ENCODE data around the gene DSCAML1.

The DSCAML1 gene

DNA sequence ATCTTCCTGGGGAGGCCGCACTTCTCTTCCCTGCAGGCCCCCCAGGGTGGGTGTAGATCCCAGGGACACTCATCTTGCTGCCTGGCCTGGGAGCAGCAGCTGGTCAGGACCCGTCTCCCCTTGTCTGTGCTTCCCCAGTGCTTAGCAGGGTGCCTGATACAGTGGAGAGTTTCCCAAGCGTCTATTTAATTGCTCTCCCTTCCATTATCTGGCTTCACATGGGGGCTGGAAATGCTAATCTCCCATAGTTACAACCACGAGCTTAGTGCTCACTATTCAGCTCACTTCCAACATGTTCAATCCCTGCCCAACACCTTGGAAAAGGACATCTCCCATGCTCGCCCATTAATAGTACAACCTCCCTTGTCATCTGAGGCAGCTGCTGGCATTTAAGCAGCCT, 100.5 kb downstream of the DSCAML1 start:
- Mint-ChIP-seq H3K4me1 (no peaks in the 10 kb centered on the region), H3K36me3 (no peaks in the 10 kb centered on the region), H3K27ac (no peak overlapping the region), H3K9me3 (no peaks in the 10 kb centered on the region), H3K27me3 (peaks cover 2% of the 10 kb centered on the region), H3K4me3 (no peak overlapping the region)

GRCh38 chr11:117693344-117693743, 103.7 kb downstream of the DSCAML1 start:
- Mint-ChIP-seq H3K9me3 (no peaks in the 10 kb centered on the region), H3K36me3 (no peaks in the 10 kb centered on the region), H3K4me3 (no peak overlapping the region), H3K27me3 (no peaks in the 10 kb centered on the region), H3K27ac (no peak overlapping the region), H3K4me1 (no peaks in the 10 kb centered on the region)

GRCh38 chr11:117691516-117691915, 105.5 kb downstream of the DSCAML1 start:
- Mint-ChIP-seq H3K27me3 (no peaks in the 10 kb centered on the region), H3K9me3 (no peaks in the 10 kb centered on the region), H3K27ac (no peak overlapping the region), H3K36me3 (no peaks in the 10 kb centered on the region), H3K4me3 (no peak overlapping the region), H3K4me1 (no peaks in the 10 kb centered on the region)

DNA sequence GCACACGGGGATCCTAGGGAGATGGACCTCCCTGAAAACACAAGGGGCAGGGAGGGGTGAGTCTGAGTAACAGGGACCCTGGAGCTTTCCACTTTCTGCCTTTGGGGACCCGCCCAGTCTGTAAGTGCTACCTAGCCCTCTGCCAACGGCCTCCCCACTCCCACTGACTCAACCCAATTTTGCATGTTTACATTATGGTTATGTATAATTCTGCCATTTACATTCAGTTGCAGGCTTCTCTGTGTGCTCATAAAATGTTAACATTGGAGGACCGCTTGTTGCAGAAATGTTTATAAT, 105.8 kb downstream of the DSCAML1 start:
- Mint-ChIP-seq H3K4me3 (no peak overlapping the region), H3K27me3 (no peaks in the 10 kb centered on the region), H3K36me3 (no peaks in the 10 kb centered on the region), H3K4me1 (no peaks in the 10 kb centered on the region), H3K27ac (no peak overlapping the region), H3K9me3 (no peaks in the 10 kb centered on the region)

DNA sequence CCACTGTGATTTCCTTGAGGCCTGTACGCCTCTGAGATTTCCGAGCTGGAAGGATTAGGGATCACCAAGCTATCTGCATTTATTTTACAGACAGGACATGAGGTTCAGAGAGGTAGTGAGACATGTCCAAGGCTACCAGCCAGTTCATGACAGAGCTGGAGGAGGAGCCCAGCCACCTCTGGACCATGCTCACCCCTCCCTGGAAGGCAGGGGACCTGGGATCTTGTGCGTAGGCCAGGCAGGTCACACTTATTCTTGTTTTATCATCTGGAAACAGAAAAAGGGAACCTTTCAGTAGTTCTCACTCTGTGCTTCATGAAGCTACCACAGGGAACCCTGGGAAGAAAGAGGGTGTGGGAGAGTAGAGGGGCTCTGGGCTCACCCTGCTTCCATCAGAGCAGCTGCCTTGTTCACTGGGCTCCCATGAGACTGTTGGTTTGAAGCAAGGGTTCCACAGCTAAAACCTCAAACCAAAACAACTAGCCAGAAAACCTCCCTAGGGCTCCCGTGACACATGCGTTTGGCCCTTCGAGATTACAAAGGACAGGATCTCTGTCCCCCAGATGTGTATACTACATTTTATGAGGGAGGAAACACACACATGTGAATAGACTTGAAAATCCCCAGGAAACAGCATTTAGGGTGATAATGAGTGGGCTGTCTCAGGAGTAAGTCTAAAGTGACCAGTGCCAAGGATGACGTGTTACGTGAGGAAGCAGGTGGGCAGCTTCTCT, 106.4 kb downstream of the DSCAML1 start:
- no peak overlapping the region for H3K27ac Mint-ChIP-seq
- no peaks in the 10 kb centered on the region for H3K9me3 Mint-ChIP-seq

GRCh38 chr11:117688255-117688797, 108.7 kb downstream of the DSCAML1 start:
- Mint-ChIP-seq H3K27me3 (no peaks in the 10 kb centered on the region), H3K36me3 (no peaks in the 10 kb centered on the region), H3K9me3 (no peaks in the 10 kb centered on the region), H3K4me3 (no peak overlapping the region), H3K4me1 (no peaks in the 10 kb centered on the region), H3K27ac (no peak overlapping the region)

More for the DNA sequence above, 106.4 kb downstream of the DSCAML1 start:
- no peaks in the 10 kb centered on the region for H3K4me1 Mint-ChIP-seq
- H3K27me3 Mint-ChIP-seq, result no peaks in the 10 kb centered on the region
- no peaks in the 10 kb centered on the region for H3K36me3 Mint-ChIP-seq
- no peak overlapping the region for H3K4me3 Mint-ChIP-seq

- H3K4me3 Mint-ChIP-seq, result no peak overlapping the region
- H3K9me3 Mint-ChIP-seq, result no peaks in the 10 kb centered on the region
- H3K27me3 Mint-ChIP-seq, result no peaks in the 10 kb centered on the region
- H3K4me1 Mint-ChIP-seq, result no peaks in the 10 kb centered on the region
- no peaks in the 10 kb centered on the region for H3K36me3 Mint-ChIP-seq
- no peak overlapping the region for H3K27ac Mint-ChIP-seq
Measured at GRCh38 chr11:117687776-117688175, 109.2 kb downstream of the DSCAML1 start.

DNA sequence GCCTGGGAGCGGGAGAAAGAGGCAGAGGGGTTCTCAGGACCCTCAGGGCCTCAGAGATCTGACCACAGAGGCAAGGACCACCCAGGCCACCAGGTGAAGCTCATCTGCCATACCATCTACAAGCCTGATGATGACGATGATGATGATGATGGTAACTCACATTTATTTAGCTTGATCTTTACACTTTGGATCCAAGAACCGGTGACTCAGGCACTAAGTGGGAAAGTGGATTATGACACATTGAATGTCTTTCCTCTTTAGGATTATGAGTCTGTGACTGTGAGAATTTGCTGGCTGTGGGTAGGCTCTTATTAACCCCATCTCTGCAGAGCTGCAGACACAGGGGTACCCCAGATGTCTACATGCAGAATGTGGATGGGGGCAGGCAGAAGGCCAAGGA, 110.3 kb downstream of the DSCAML1 start:
- Mint-ChIP-seq H3K36me3 (no peaks in the 10 kb centered on the region), H3K27ac (no peak overlapping the region), H3K4me1 (no peaks in the 10 kb centered on the region), H3K27me3 (peaks cover under 1% of the 10 kb centered on the region), H3K4me3 (no peak overlapping the region), H3K9me3 (no peaks in the 10 kb centered on the region)

- Mint-ChIP-seq H3K36me3 (no peaks in the 10 kb centered on the region), H3K27me3 (peaks cover 2% of the 10 kb centered on the region), H3K4me3 (no peak overlapping the region), H3K9me3 (no peaks in the 10 kb centered on the region), H3K4me1 (no peaks in the 10 kb centered on the region), H3K27ac (no peak overlapping the region)
Measured at GRCh38 chr11:117685566-117685965, 111.5 kb downstream of the DSCAML1 start.

DNA sequence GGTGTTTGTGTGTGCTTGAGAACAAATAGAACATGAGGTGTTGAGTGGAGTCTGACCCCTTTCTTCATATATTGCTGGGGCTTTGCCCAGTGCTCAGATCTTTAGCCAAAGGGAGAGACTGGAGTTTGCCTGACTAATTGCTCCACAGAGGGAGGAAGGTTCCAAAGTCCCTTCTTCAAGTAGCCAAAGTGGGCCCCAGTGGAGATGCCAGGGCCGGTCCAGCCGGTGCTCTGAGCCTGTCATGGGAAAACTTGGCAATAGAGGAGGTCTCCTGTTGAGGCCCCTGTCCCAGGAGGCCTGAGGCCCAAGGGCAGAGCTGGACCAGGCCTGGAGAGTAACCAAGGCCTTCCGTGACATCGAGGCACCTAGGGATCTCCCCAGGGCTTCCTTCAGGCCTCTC, 112.3 kb downstream of the DSCAML1 start:
- Mint-ChIP-seq H3K4me3 (no peak overlapping the region), H3K27ac (no peak overlapping the region), H3K9me3 (no peaks in the 10 kb centered on the region), H3K4me1 (no peaks in the 10 kb centered on the region), H3K27me3 (peaks cover 2% of the 10 kb centered on the region), H3K36me3 (no peaks in the 10 kb centered on the region)

DNA sequence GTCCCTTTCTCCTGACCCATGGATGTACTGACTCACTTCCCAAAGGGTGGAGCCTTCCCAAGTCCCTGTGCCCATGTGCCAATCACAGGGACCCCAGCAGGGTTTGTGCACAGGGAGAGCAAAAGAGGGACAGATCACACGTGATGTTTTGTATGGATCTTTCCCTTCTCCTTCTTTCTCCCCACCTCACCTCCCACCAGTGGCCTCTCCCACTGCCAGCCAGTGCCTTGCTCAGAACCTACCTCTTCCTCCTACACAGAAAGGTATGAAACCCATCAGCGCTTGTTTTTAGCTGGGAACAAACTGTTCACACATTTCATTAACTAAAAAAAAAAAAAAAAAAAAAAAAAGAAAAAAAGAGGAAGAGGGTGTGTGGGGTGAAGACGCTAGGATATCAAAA, 112.9 kb downstream of the DSCAML1 start:
- Mint-ChIP-seq H3K36me3 (no peaks in the 10 kb centered on the region), H3K4me3 (no peak overlapping the region), H3K9me3 (no peaks in the 10 kb centered on the region), H3K4me1 (no peaks in the 10 kb centered on the region), H3K27me3 (peaks cover 2% of the 10 kb centered on the region), H3K27ac (no peak overlapping the region)

DNA sequence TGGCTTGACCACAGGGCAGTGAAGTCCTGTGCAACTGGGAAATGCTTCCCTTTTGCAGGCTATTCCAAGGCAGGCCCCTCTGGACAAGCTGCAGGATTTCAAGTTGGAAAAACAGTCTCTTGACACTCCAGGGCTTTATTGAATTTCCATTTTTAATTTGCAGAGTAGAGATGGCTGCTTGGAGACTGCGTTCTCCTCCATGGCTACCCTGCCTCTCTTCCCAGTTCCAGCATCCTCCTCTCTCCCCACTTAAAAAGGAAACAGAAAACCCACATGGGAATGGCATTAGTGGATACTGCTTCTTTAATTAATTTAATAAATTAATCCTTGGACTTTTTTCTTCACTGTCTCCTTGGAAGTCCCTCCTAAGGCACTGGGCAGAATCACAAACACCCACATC, 115.6 kb downstream of the DSCAML1 start:
- no peaks in the 10 kb centered on the region for H3K9me3 Mint-ChIP-seq
- H3K36me3 Mint-ChIP-seq, result no peaks in the 10 kb centered on the region
- H3K27ac Mint-ChIP-seq, result no peak overlapping the region
- no peak overlapping the region for H3K4me3 Mint-ChIP-seq
- H3K4me1 Mint-ChIP-seq, result no peaks in the 10 kb centered on the region
- H3K27me3 Mint-ChIP-seq, result peaks cover 2% of the 10 kb centered on the region

- Mint-ChIP-seq H3K27ac (no peak overlapping the region), H3K36me3 (no peaks in the 10 kb centered on the region), H3K27me3 (peaks cover 4% of the 10 kb centered on the region), H3K4me1 (no peaks in the 10 kb centered on the region), H3K9me3 (no peaks in the 10 kb centered on the region), H3K4me3 (no peak overlapping the region)
Measured at GRCh38 chr11:117679461-117679860, 117.6 kb downstream of the DSCAML1 start.

DNA sequence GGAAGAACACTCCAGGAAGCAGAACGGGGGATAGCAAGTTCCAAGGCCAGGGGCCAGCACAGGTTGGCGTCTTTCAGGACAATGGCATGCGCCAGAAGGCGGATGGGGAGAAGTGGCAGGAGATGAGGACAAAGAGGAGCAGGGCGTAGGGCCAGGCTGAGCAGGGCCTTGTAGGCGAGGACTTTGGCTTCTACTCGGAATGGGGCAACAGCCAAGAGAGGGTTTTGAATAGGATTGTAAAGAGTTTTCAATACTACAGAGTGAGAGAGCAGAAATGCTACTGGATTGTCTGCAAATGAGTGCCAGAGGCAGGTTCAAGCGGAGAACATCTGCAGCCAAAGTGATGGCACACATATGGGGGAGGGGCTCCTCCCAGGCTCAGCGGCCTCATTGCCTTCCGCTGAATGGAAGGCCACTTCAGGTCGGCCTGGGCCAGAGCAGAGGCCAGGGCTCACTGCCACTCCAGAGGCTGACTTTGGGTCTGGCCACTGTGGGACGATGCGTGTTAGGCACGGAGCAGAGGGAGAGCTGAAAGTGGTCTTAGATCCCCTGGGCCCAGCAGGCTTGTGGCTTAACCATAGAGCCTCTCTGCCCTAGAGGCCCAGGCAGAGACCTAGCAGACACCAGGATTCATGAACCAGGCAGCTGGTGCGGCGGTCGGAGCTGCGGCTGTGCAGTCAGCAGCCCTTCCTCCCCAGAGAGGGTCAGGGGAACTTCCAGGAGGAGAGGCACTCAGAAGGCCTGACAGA, 118.2 kb downstream of the DSCAML1 start:
- H3K36me3 Mint-ChIP-seq, result no peaks in the 10 kb centered on the region
- no peak overlapping the region for H3K4me3 Mint-ChIP-seq
- no peaks in the 10 kb centered on the region for H3K4me1 Mint-ChIP-seq
- peaks cover 5% of the 10 kb centered on the region for H3K27me3 Mint-ChIP-seq
- no peak overlapping the region for H3K27ac Mint-ChIP-seq
- H3K9me3 Mint-ChIP-seq, result no peaks in the 10 kb centered on the region

GRCh38 chr11:117677729-117678310, 119.2 kb downstream of the DSCAML1 start:
- Mint-ChIP-seq H3K27me3 (peaks cover 5% of the 10 kb centered on the region), H3K4me1 (no peaks in the 10 kb centered on the region), H3K36me3 (no peaks in the 10 kb centered on the region), H3K9me3 (no peaks in the 10 kb centered on the region), H3K4me3 (no peak overlapping the region), H3K27ac (no peak overlapping the region)

DNA sequence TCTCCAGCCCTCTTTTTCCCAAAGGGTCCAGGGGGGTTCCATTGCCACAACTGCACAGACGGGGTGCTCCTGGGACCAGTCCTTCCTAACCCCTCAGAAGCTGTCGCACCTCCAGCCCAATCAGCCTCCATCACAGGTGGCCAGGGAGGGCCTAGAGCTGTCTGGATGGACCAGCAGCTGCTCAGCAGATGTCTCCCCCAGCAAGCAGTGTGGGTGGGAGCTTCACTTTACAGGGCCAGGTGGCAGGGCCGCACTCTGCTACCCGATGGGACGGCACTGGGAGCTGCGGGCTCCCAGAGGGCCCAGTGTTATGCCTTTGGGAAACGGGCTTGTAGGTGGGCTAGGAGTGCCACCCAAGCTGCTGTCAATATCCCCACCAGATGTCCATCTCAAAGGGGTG, 120.5 kb downstream of the DSCAML1 start:
- Mint-ChIP-seq H3K9me3 (no peaks in the 10 kb centered on the region), H3K4me3 (no peak overlapping the region), H3K27ac (no peak overlapping the region), H3K27me3 (peaks cover 3% of the 10 kb centered on the region), H3K36me3 (no peaks in the 10 kb centered on the region), H3K4me1 (no peaks in the 10 kb centered on the region)

Measured in activated naive CD4-positive, alpha-beta T cell treated with anti-CD3 and anti-CD28 coated beads, Interleukin-2, amount 50 U/mL, for 24 hours (primary cell).